SK-N-SH (cell line): Measurements from ENCODE around the gene FCER1G. TPM values are rescaled to one million over a fixed set of nuclear protein-coding genes. Genes with fewer than 3 reads are reported as not detected.
A peak's percentile ranks its signal among the peaks of the same experiment; 100 is the strongest.

Source experiments
- CTCF ChIA-PET: fragments of 300-600, 350-600 bp; formaldehyde crosslinking; extraction: SDS; loops from one replicate; lab custom pipeline; 2021; lab: Yijun Ruan, JAX
- POLR2A ChIA-PET: fragments of 350-600 bp; sonication (Branson Sonifier 250); formaldehyde crosslinking; extraction: SDS; loops from one replicate; lab custom pipeline; 2020; ENCODE audit warnings: antibody characterized with exemption, inconsistent platforms; lab: Yijun Ruan, JAX
- DNase-seq: peaks from one replicate; pipeline ENCODE4 v3.0.0; 2012
- H2AFZ ChIP-seq: fragments of 200-600 bp; sonication (generic); 2 replicates; pipeline ENCODE4 v1.8.1; 2016; ENCODE audit warnings: antibody characterized with exemption, mild to moderate bottlenecking, low read depth
- H3F3A ChIP-seq: fragments of 200-600 bp; sonication (generic); replicated peaks from 2 replicates; pipeline ENCODE3; 2016; ENCODE audit warnings: antibody characterized with exemption, mild to moderate bottlenecking; ENCODE audit not compliant: insufficient read depth
- H3K27ac ChIP-seq, 2 experiments: fragments of 200-500 bp in 1 of 2; fragments of 200-600 bp in 1 of 2; sonication (Bioruptor generic) in 1 of 2; sonication (generic), shearing (Covaris generic) in 1 of 2; 2 replicates each; pipeline versions ENCODE4 v1.5.1 to v1.6.1; 2014 to 2016; ENCODE audit warnings: low read depth in 2 of 2, inconsistent platforms in 1 of 2, low read length in 1 of 2, mild to moderate bottlenecking in 1 of 2, mixed read lengths in 1 of 2
- H3K27me3 ChIP-seq: fragments of 200-600 bp; sonication (generic), shearing (Covaris generic); 2 replicates; pipeline ENCODE4 v1.6.1; 2016; ENCODE audit warnings: mixed run types; ENCODE audit not compliant: insufficient read depth
- H3K36me3 ChIP-seq, 2 experiments: fragments of 200-500 bp in 1 of 2; fragments of 200-600 bp in 1 of 2; sonication (Bioruptor generic) in 1 of 2; sonication (generic) in 1 of 2; replicated peaks in 1 of 2; 2 replicates each; pipeline versions ENCODE3 to v1.5.1; 2014 to 2016; ENCODE audit warnings: low read length in 1 of 2, mild to moderate bottlenecking in 1 of 2; ENCODE audit not compliant: insufficient read depth in 2 of 2, control insufficient read depth in 1 of 2
- H3K4me1 ChIP-seq, 2 experiments: fragments of 200-500 bp in 1 of 2; fragments of 200-600 bp in 1 of 2; sonication (Bioruptor generic) in 1 of 2; sonication (generic), shearing (Covaris generic) in 1 of 2; 2 replicates each; pipeline versions ENCODE4 v1.5.1 to v1.6.1; 2014 to 2016; ENCODE audit warnings: low read depth in 1 of 2, low read length in 1 of 2, mixed run types in 1 of 2; ENCODE audit not compliant: insufficient read depth in 2 of 2, control insufficient read depth in 1 of 2
- H3K4me2 ChIP-seq: fragments of 200-600 bp; sonication (generic), shearing (Covaris generic); 2 replicates; pipeline ENCODE4 v1.6.1; 2017; ENCODE audit warnings: mixed run types
- H3K4me3 ChIP-seq, 2 experiments: fragments of 200-500 bp in 1 of 2; fragments of 200-600 bp in 1 of 2; sonication (Bioruptor generic) in 1 of 2; sonication (generic), shearing (Covaris generic) in 1 of 2; 2 replicates each; pipeline versions ENCODE4 v1.5.1 to v1.8.1; 2014 to 2016; ENCODE audit warnings: low read depth in 2 of 2, inconsistent platforms in 1 of 2, low read length in 1 of 2, mild to moderate bottlenecking in 1 of 2, mixed read lengths in 1 of 2, moderate library complexity in 1 of 2
- H3K79me2 ChIP-seq: fragments of 200-600 bp; sonication (generic); 2 replicates; pipeline ENCODE4 v1.8.1; 2017; ENCODE audit warnings: mild to moderate bottlenecking; ENCODE audit not compliant: insufficient read depth
- H3K9ac ChIP-seq: fragments of 200-600 bp; sonication (generic); 2 replicates; pipeline ENCODE4 v1.6.1; 2017; ENCODE audit warnings: mixed run types
- H3K9me2 ChIP-seq: fragments of 200-600 bp; sonication (generic); 2 replicates; pipeline ENCODE4 v1.6.1; 2017; ENCODE audit warnings: mixed run types
- H3K9me3 ChIP-seq: fragments of 200-600 bp; sonication (generic); 2 replicates; pipeline ENCODE4 v1.6.1; 2017; ENCODE audit warnings: mixed run types, mild to moderate bottlenecking, moderate library complexity
- H4K20me1 ChIP-seq: fragments of 200-600 bp; sonication (generic); 2 replicates; pipeline ENCODE4 v1.6.1; 2017; ENCODE audit warnings: mild to moderate bottlenecking, mixed run types; ENCODE audit not compliant: insufficient read depth
- CHD2 ChIP-seq: fragments of 150-350 bp; IDR thresholded peaks from 2 replicates; pipeline ENCODE4 v1.6.1; 2018; ENCODE audit warnings: low read length; ENCODE audit not compliant: partially characterized antibody
- EP300 ChIP-seq, 2 experiments: IDR thresholded peaks; 2 replicates each; pipeline versions ENCODE4 v1.4.0 to v1.6.1; 2012; ENCODE audit warnings: borderline replicate concordance in 1 of 2, low read depth in 1 of 2, low read length in 1 of 2
- FOXM1 ChIP-seq: IDR thresholded peaks from 2 replicates; pipeline ENCODE4 v1.4.0; 2012; ENCODE audit warnings: low read depth, mild to moderate bottlenecking
- NRF1 ChIP-seq: IDR thresholded peaks from 2 replicates; pipeline ENCODE4 v1.6.1; 2012; ENCODE audit warnings: low read depth, mild to moderate bottlenecking, low read length
- RAD21 ChIP-seq: IDR thresholded peaks from 2 replicates; pipeline ENCODE4 v1.6.1; 2012; ENCODE audit warnings: mild to moderate bottlenecking, low read length
- SIN3A ChIP-seq: IDR thresholded peaks from 2 replicates; pipeline ENCODE4 v1.6.1; 2012; ENCODE audit warnings: low read depth, mild to moderate bottlenecking, low read length, moderate library complexity, borderline replicate concordance
- SMC3 ChIP-seq: IDR thresholded peaks from 2 replicates; pipeline ENCODE4 v1.6.1; 2012; ENCODE audit warnings: low read depth, low read length, improper control_type of control experiment
- TCF12 ChIP-seq: IDR thresholded peaks from 2 replicates; pipeline ENCODE4 v1.4.0; 2012
- WGBS: methylation state at CpG from one replicate; pipeline ENCODE4 v1.1.6; 2017; ENCODE audit warnings: low lambda C conversion rate; 5-methylcytosine and 5-hydroxymethylcytosine counted together
- polyA plus RNA-seq, 3 experiments: library from polyadenylated mRNA; depleted of rRNA; stranded (reverse); fragments of >200 nt; gene quantifications; 2 replicates each; pipeline ENCODE4 v1.2.3, GENCODE V29; 2012
- TF ChIP-seq, protein P1 (sequence below): fragments of 150-350 bp; IDR thresholded peaks from 2 replicates; pipeline ENCODE4 v1.6.1; 2017; ENCODE audit warnings: antibody characterized with exemption, low read length, low read depth, borderline replicate concordance
- TF ChIP-seq, protein P2 (sequence below): fragments of 150-350 bp; IDR thresholded peaks from 2 replicates; pipeline ENCODE4 v1.6.1; 2016; ENCODE audit warnings: mild to moderate bottlenecking, low read depth, low read length
- TF ChIP-seq, protein P3 (sequence below): IDR thresholded peaks from 2 replicates; pipeline ENCODE4 v1.6.1; 2012; ENCODE audit warnings: mild to moderate bottlenecking, low read depth, low read length, moderate library complexity
- TF ChIP-seq, protein P4 (sequence below): fragments of 200-600 bp; sonication (generic); IDR thresholded peaks from 2 replicates; pipeline ENCODE4 v1.6.1; 2017; ENCODE audit warnings: antibody characterized with exemption, mild to moderate bottlenecking, moderate library complexity

The FCER1G gene
- polyA plus RNA-seq, 1 of the 3 experiments (the other 2 are of a cell fraction) = 0.61 TPM

DNA sequence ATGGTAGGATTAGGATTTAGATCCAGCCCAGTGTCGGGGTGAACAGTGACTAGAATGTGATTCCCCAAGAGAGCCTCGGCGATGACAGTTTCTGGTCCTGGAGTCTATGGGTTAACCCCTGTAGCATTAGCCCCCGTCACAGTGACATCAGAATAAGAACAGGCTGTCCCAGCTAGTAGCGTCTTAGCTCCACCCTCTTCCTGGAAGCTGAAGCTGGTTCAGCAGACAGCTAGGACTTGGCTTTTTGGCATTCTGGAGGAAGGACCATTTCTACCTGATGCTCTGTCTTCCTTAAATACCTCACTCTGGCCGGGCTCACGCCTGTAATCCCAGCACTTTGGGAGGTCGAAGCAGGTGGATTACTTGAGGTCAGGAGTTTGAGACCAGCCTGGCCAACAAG, 7.9 kb upstream of the FCER1G start (continued):
- TF ChIP-seq, protein P1, sequence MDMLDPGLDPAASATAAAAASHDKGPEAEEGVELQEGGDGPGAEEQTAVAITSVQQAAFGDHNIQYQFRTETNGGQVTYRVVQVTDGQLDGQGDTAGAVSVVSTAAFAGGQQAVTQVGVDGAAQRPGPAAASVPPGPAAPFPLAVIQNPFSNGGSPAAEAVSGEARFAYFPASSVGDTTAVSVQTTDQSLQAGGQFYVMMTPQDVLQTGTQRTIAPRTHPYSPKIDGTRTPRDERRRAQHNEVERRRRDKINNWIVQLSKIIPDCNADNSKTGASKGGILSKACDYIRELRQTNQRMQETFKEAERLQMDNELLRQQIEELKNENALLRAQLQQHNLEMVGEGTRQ = no peak
- TF ChIP-seq, protein P2, sequence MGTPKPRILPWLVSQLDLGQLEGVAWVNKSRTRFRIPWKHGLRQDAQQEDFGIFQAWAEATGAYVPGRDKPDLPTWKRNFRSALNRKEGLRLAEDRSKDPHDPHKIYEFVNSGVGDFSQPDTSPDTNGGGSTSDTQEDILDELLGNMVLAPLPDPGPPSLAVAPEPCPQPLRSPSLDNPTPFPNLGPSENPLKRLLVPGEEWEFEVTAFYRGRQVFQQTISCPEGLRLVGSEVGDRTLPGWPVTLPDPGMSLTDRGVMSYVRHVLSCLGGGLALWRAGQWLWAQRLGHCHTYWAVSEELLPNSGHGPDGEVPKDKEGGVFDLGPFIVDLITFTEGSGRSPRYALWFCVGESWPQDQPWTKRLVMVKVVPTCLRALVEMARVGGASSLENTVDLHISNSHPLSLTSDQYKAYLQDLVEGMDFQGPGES = no peak

DNA sequence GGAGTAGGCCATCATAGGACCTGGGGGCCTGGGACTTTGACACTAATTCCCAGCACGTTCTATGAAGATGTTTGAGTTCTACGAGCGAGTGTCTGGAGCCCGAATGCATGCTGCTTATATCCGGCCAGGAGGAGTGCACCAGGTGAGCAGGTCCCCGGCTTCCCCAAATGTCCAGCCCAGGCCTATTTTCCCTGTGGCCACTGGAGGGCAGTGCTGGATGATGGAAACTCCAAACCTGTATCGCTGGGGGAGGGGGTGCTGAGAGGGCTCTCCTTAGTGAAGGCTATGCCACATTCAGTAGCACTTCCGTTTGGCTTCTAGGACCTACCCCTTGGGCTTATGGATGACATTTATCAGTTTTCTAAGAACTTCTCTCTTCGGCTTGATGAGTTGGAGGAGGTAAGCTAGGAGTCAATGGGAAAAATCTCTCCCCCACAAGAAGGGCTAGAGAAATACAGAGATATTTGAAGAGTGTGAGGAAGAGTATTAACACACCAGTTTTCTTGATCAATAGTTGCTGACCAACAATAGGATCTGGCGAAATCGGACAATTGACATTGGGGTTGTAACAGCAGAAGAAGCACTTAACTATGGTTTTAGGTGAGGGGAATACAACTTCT, 5.2 kb upstream of the FCER1G start:
- H3K27me3 ChIP-seq = no peaks in the 10 kb centered on the region
- H3K79me2 ChIP-seq = peaks cover 19% of the 10 kb centered on the region; the same call in 1 of the 2 replicates
- 36% methylated on average over 9 of the region's 11 CpGs for WGBS
- TF ChIP-seq, protein P3, sequence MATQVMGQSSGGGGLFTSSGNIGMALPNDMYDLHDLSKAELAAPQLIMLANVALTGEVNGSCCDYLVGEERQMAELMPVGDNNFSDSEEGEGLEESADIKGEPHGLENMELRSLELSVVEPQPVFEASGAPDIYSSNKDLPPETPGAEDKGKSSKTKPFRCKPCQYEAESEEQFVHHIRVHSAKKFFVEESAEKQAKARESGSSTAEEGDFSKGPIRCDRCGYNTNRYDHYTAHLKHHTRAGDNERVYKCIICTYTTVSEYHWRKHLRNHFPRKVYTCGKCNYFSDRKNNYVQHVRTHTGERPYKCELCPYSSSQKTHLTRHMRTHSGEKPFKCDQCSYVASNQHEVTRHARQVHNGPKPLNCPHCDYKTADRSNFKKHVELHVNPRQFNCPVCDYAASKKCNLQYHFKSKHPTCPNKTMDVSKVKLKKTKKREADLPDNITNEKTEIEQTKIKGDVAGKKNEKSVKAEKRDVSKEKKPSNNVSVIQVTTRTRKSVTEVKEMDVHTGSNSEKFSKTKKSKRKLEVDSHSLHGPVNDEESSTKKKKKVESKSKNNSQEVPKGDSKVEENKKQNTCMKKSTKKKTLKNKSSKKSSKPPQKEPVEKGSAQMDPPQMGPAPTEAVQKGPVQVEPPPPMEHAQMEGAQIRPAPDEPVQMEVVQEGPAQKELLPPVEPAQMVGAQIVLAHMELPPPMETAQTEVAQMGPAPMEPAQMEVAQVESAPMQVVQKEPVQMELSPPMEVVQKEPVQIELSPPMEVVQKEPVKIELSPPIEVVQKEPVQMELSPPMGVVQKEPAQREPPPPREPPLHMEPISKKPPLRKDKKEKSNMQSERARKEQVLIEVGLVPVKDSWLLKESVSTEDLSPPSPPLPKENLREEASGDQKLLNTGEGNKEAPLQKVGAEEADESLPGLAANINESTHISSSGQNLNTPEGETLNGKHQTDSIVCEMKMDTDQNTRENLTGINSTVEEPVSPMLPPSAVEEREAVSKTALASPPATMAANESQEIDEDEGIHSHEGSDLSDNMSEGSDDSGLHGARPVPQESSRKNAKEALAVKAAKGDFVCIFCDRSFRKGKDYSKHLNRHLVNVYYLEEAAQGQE = no peak
- TF ChIP-seq, protein P4, sequence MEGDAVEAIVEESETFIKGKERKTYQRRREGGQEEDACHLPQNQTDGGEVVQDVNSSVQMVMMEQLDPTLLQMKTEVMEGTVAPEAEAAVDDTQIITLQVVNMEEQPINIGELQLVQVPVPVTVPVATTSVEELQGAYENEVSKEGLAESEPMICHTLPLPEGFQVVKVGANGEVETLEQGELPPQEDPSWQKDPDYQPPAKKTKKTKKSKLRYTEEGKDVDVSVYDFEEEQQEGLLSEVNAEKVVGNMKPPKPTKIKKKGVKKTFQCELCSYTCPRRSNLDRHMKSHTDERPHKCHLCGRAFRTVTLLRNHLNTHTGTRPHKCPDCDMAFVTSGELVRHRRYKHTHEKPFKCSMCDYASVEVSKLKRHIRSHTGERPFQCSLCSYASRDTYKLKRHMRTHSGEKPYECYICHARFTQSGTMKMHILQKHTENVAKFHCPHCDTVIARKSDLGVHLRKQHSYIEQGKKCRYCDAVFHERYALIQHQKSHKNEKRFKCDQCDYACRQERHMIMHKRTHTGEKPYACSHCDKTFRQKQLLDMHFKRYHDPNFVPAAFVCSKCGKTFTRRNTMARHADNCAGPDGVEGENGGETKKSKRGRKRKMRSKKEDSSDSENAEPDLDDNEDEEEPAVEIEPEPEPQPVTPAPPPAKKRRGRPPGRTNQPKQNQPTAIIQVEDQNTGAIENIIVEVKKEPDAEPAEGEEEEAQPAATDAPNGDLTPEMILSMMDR = peak; percentile 95
- TF ChIP-seq NRF1 = no peak
- 0 out of 2 replicates have a peak, but pooled peaks have one; percentile 34 for TF ChIP-seq SIN3A
- TF ChIP-seq TCF12 = no peak
- TF ChIP-seq CHD2 = peak; percentile 46
- no peak for TF ChIP-seq EP300 (IDR thresholded peaks at IDR 0.05; ENCODE audit: borderline replicate concordance in 1 of 2, low read depth in 1 of 2, low read length in 1 of 2)
- TF ChIP-seq RAD21 = peak; percentile 77
- TF ChIP-seq SMC3 = peak; percentile 78
- TF ChIP-seq FOXM1 = no peak
- no peak overlapping the region for H3K9ac ChIP-seq
- CTCF ChIA-PET = interaction anchor here (0.6 to 6.1 kb wide), 13 partner anchors 8 to 173 kb away, joined by 3 to 62 read pairs (median 4); partner anchors contain the start of genes APOA2, NDUFS2 and TOMM40L
- H2AFZ ChIP-seq = no peak overlapping the region
- no peak overlapping the region for H3K4me2 ChIP-seq
- H3K4me1 ChIP-seq = no peaks in the 10 kb centered on the region
- H3K9me2 ChIP-seq = no peaks in the 10 kb centered on the region
- POLR2A ChIA-PET = no interaction called here
- H3K36me3 ChIP-seq = peaks cover 68% of the 10 kb centered on the region in 2 experiments
- no peak overlapping the region for H3K27ac ChIP-seq
- H3K4me3 ChIP-seq = no peak overlapping the region; a peak in 1 of 4 replicates
- DNase-seq = peak; percentile 84
- H3F3A ChIP-seq = peaks cover 16% of the 10 kb centered on the region
- no peaks in the 10 kb centered on the region for H4K20me1 ChIP-seq
- no peaks in the 10 kb centered on the region for H3K9me3 ChIP-seq
